ENCODE measurements around the gene BAZ1A. TPM values are rescaled to one million over a fixed set of nuclear protein-coding genes. Genes with fewer than 3 reads are reported as not detected.

Gene BAZ1A
- total RNA-seq, 4 donors from 2014 or later = 14.6 to 27.3 (median 24.5) TPM

DNA sequence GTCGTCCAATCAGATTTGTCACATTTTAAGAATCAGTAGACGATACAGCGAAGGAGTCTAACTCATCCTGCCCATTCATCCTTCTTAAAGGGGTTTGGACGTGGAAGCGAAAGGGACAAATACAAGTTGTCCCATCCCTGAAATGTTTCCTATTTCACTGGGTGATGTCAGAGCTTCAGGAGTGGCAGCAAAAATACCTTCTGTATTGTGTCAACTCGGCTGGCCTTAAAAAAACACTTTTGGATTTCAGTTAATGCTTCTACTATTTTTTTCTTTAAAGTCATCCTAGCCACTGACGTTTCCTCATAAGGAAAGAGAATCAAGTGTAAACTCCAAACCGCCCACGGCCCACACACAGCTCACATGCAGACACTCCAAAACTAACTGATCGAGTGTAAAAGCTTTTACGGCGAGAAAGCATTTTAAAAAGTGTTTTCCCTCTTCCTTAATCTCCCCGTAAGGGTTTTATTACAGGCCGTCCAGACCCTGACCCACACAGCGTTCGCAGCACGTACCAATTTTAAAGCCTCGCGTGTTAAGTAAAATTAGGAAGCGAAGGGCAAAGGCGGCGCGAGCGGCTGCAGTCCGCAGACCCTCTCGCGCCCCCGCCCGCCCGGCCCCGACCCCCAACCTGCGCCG is 161.4 kb downstream of the BAZ1A start:
- peaks cover 17 to 52% (median 48%) of the 10 kb centered on the region in 4 donors for H3K4me1 ChIP-seq
- WGBS = 2% methylated on average over 20 of the region's 33 CpGs
- intact Hi-C loops (cut with DNase I) = loop anchor here (10.0 kb wide), 1 partner anchor 161 kb away; the partner anchor contains the start of gene BAZ1A

GRCh38 chr14:34713122-34713680 is 162.0 kb downstream of the BAZ1A start:
- Histone ChIP-seq H3K4me1 (peaks cover 17 to 57% (median 51%) of the 10 kb centered on the region in 4 donors), H3K36me3 (peaks cover 0 to 12% (median 5%) of the 10 kb centered on the region in 4 donors), H3K4me3 (peak overlapping the region; percentile 79 to 95 (median 86)), H3K27ac (replicated peaks in 1 of 4) (peak overlapping the region; percentile 98 to 100 (median 98)), H3K9me3 (no peaks in the 10 kb centered on the region), H3K27me3 (no peaks in the 10 kb centered on the region)
- 29% methylated on average over 6 of the region's 6 CpGs for WGBS
- no peak for DNase-seq (ENCODE audit: extremely low spot score)
- TF ChIP-seq POLR2A (IDR thresholded peaks at IDR 0.05; ENCODE audit: low read depth) (no peak), CTCF (IDR thresholded peaks at IDR 0.05) (no peak), EP300 (IDR thresholded peaks at IDR 0.05) (no peak), POLR2AphosphoS5 (IDR thresholded peaks at IDR 0.05) (no peak)
- intact Hi-C loops (cut with DNase I) = loop anchor here (10.0 kb wide), 1 partner anchor 162 kb away; the partner anchor contains the start of gene BAZ1A

More for the DNA sequence above, 161.4 kb downstream of the BAZ1A start:
- Histone ChIP-seq H3K27me3 (no peaks in the 10 kb centered on the region), H3K27ac (replicated peaks in 1 of 4) (peak overlapping the region; percentile 98 to 100 (median 98)), H3K36me3 (peaks cover 0 to 12% (median 5%) of the 10 kb centered on the region in 4 donors), H3K9me3 (no peaks in the 10 kb centered on the region), H3K4me3 (peak overlapping the region; percentile 79 to 95 (median 86))
- TF ChIP-seq POLR2A (IDR thresholded peaks at IDR 0.05; ENCODE audit: low read depth) = no peak
- peak; percentile 75 for TF ChIP-seq EP300 (IDR thresholded peaks at IDR 0.05)
- peak; percentile 77 to 95 for TF ChIP-seq POLR2AphosphoS5 (IDR thresholded peaks at IDR 0.05)
- no peak for TF ChIP-seq CTCF (IDR thresholded peaks at IDR 0.05)
- no peak for DNase-seq (ENCODE audit: extremely low spot score)

- H3K4me1 ChIP-seq = peaks cover 17 to 61% (median 59%) of the 10 kb centered on the region in 4 donors
- H3K36me3 ChIP-seq = peaks cover 0 to 12% (median 5%) of the 10 kb centered on the region in 4 donors
- H3K27me3 ChIP-seq = no peaks in the 10 kb centered on the region
- WGBS = 40% methylated on average over 4 of the region's 4 CpGs
- peak overlapping the region; percentile 98 to 100 (median 98) for H3K27ac ChIP-seq (replicated peaks in 1 of 4)
- no peaks in the 10 kb centered on the region for H3K9me3 ChIP-seq
- TF ChIP-seq EP300 (IDR thresholded peaks at IDR 0.05) = no peak
- no peak for TF ChIP-seq CTCF (IDR thresholded peaks at IDR 0.05)
- no peak for TF ChIP-seq POLR2AphosphoS5 (IDR thresholded peaks at IDR 0.05)
- no peak for DNase-seq (ENCODE audit: extremely low spot score)
- intact Hi-C loops (cut with DNase I) = loop anchor here (10.0 kb wide), 1 partner anchor 163 kb away; the partner anchor contains the start of gene BAZ1A
- H3K4me3 ChIP-seq = peak overlapping the region; percentile 79 to 95 (median 86)
These were observed 163.1 kb downstream of the BAZ1A start for GRCh38 chr14:34711796-34712712.

- no peak for DNase-seq (ENCODE audit: extremely low spot score)
- intact Hi-C loops (cut with DNase I) = loop anchor here (10.0 kb wide), 1 partner anchor 164 kb away; the partner anchor contains the start of gene BAZ1A
- Histone ChIP-seq H3K36me3 (peaks cover 0 to 12% (median 5%) of the 10 kb centered on the region in 4 donors), H3K27ac (replicated peaks in 1 of 4) (peak overlapping the region; percentile 98 to 100 (median 98)), H3K27me3 (no peaks in the 10 kb centered on the region), H3K4me3 (peak overlapping the region; percentile 8 to 91 (median 80)), H3K9me3 (no peaks in the 10 kb centered on the region), H3K4me1 (peaks cover 17 to 61% (median 59%) of the 10 kb centered on the region in 4 donors)
- WGBS = 25% methylated on average over 3 of the region's 3 CpGs
- TF ChIP-seq POLR2AphosphoS5 (IDR thresholded peaks at IDR 0.05) (peak; percentile 60 to 88), CTCF (IDR thresholded peaks at IDR 0.05) (no peak), EP300 (IDR thresholded peaks at IDR 0.05) (no peak)
These were observed 164.0 kb downstream of the BAZ1A start for GRCh38 chr14:34711169-34711568.

Data from esophagus muscularis mucosa (tissue), 4 donors.